Measurements from ENCODE around the gene DSCAML1.

Gene DSCAML1

DNA sequence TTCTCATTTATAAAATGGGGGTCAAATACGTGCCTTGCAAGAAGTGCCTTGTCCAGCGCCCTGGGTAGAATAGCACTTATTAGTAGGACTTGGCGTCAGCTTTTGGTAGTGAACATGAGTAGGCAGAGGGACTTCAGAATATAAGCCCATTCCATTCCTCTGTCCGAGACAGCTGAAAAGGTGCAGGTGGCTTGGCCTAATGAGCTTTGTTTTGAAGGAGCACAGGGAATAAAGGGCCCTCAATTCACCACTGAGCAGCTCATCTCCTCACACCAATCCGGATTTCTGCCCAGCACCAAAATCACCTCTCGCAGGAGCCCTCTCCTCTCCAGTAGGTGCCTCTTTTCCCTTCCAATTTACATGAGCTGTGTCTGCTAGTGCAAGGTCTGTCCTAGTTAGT, 91.2 kb downstream of the DSCAML1 start:
- peak in 1 of 2 donors; percentile 11 for DNase-seq
- intact Hi-C loops (cut with DNase I; ENCODE audit: low total_unique reads) = no loop called here
- Histone ChIP-seq H3K27me3 (peaks cover 0 to 64% of the 10 kb centered on the region in 2 donors), H3K9me3 (peaks cover 0 to 11% (median 8%) of the 10 kb centered on the region in 3 donors), H3K27ac (no peak overlapping the region), H3K4me1 (no peaks in the 10 kb centered on the region), H3K36me3 (no peaks in the 10 kb centered on the region), H3K4me3 (no peak overlapping the region)
- no peak for TF ChIP-seq CTCF (IDR thresholded peaks at IDR 0.05)

DNA sequence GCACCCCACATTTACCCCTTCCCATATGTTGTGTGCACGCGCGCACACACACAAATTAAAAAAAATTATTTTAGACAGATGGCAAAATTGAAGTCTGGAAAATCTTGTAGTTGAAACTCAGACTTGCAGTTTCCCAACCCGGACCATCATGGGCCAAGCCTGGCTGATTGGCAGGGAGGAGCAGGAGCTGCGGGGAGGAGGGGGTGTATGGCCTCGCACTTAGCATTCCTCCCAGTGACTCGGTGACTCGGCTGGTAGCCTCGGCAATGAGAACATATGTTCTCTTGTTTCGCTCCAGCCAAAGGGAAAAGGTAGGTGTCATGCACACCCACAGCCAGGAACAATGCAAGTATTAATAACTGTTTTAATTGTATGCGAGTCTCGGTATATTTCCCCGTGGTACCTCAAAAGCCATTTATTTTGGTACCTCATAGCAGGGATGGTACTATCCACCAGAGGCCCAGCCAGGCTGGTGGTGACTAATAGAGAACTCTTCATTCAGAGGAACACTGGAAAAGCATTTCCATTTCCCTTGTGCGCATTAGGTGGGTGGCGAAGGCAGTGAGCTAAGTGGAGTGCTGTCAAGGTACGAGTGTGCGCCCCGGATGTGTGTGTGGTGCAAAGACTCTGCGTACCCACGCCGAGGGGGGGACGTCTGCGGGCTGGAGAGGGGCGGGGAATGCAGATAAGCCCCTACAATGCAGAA, 92.5 kb downstream of the DSCAML1 start:
- peaks cover 0 to 59% of the 10 kb centered on the region in 2 donors for H3K27me3 ChIP-seq
- peak in 1 of 2 donors; percentile 6 for DNase-seq
- no peak for TF ChIP-seq CTCF (IDR thresholded peaks at IDR 0.05)
- intact Hi-C loops (cut with DNase I; ENCODE audit: low total_unique reads) = no loop called here
- no peaks in the 10 kb centered on the region for H3K4me1 ChIP-seq
- no peak overlapping the region for H3K27ac ChIP-seq
- H3K36me3 ChIP-seq = no peaks in the 10 kb centered on the region
- peaks cover 0 to 9% (median 8%) of the 10 kb centered on the region in 3 donors for H3K9me3 ChIP-seq
- H3K4me3 ChIP-seq = no peak overlapping the region

DNA sequence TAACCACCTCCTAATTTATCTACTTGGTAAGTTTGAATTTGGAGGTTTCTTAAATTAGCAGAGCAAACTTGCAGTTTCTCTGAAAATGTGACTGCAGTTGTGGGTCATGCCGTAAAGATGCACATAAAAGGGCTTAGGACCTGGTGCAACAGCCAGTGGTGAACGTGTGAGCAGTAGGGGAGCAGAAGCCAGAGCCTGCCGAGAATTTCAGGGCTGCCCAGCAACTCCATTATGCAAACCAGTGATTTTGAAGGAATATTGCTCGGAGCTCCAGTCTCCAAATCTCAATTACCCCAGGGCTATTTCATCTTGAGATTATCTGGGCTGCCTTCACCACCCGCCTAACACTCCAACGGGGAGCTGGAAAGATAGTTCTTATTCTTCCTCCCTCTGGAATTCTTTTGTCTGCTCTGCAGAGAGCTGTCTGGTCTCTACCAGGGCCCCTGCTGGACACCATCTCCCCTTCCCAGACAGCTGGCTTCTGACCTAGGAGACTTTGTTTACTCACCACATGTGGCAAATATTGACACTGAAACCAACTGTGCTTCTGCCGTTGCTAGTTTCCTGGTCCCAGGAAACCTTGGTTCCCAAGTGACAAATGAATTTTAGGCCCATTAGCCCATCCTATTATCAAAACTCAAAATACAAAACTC, 93.9 kb downstream of the DSCAML1 start:
- intact Hi-C loops (cut with DNase I; ENCODE audit: low total_unique reads) = no loop called here
- no peak for DNase-seq
- Histone ChIP-seq H3K4me3 (no peak overlapping the region), H3K27me3 (peaks cover 0 to 48% of the 10 kb centered on the region in 2 donors), H3K4me1 (no peaks in the 10 kb centered on the region), H3K9me3 (no peaks in the 10 kb centered on the region), H3K36me3 (no peaks in the 10 kb centered on the region), H3K27ac (no peak overlapping the region)
- TF ChIP-seq CTCF (IDR thresholded peaks at IDR 0.05) = no peak

DNA sequence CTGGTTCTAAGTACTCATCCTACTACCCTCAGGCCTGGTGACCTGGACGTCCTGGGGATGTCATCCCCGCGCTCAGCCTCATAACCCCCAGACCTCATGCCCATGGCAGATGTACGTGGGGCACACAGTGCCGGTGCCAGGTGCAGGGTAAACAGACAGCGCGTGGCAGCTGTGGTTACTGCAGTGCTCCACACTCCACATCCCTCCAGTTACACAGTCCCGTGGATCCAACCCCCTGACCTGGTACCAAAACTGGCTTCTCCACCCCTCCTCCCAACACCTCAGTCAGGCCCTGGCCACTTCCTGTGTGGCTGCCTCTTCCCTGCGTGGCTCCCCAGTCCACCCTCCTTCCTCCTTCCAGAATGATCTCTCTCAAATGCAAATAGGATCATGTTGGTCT, 95.2 kb downstream of the DSCAML1 start:
- Histone ChIP-seq H3K27ac (no peak overlapping the region), H3K4me1 (no peaks in the 10 kb centered on the region), H3K4me3 (no peak overlapping the region), H3K9me3 (no peaks in the 10 kb centered on the region), H3K36me3 (no peaks in the 10 kb centered on the region), H3K27me3 (peaks cover 0 to 40% of the 10 kb centered on the region in 2 donors)
- intact Hi-C loops (cut with DNase I; ENCODE audit: low total_unique reads) = no loop called here
- TF ChIP-seq CTCF (IDR thresholded peaks at IDR 0.05) = no peak
- no peak for DNase-seq

DNA sequence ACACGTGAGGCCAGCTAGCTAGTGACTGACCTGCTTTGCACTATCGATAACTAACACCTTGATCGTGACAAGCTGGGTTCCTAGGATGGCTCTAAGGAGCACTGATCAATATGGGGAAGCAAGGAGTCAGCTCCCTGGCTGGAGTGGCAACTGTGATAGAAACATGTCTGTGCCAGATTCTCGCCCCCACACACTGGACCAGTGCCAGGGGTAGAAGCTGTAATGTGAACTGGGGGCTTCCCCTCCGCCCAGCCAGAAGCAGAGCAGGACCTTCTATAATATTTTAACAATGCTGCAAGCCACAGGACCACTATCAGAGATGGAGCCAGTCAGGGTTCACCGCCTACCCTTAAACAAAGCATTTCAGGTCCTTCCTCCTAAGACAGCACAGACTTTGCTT, 96.5 kb downstream of the DSCAML1 start:
- no peak for TF ChIP-seq CTCF (IDR thresholded peaks at IDR 0.05)
- Histone ChIP-seq H3K9me3 (no peaks in the 10 kb centered on the region), H3K4me1 (no peaks in the 10 kb centered on the region), H3K27me3 (peaks cover 0 to 37% of the 10 kb centered on the region in 2 donors), H3K27ac (no peak overlapping the region), H3K4me3 (no peak overlapping the region), H3K36me3 (no peaks in the 10 kb centered on the region)
- intact Hi-C loops (cut with DNase I; ENCODE audit: low total_unique reads) = no loop called here
- no peak for DNase-seq
